ENCODE results near the gene NAV3. TPM values are rescaled to one million over a fixed set of nuclear protein-coding genes. Genes with fewer than 3 reads are reported as not detected.

The NAV3 gene
- total RNA-seq, 3 donors from 2014 or later: 0.90 to 5.3 (median 2.5) TPM

DNA sequence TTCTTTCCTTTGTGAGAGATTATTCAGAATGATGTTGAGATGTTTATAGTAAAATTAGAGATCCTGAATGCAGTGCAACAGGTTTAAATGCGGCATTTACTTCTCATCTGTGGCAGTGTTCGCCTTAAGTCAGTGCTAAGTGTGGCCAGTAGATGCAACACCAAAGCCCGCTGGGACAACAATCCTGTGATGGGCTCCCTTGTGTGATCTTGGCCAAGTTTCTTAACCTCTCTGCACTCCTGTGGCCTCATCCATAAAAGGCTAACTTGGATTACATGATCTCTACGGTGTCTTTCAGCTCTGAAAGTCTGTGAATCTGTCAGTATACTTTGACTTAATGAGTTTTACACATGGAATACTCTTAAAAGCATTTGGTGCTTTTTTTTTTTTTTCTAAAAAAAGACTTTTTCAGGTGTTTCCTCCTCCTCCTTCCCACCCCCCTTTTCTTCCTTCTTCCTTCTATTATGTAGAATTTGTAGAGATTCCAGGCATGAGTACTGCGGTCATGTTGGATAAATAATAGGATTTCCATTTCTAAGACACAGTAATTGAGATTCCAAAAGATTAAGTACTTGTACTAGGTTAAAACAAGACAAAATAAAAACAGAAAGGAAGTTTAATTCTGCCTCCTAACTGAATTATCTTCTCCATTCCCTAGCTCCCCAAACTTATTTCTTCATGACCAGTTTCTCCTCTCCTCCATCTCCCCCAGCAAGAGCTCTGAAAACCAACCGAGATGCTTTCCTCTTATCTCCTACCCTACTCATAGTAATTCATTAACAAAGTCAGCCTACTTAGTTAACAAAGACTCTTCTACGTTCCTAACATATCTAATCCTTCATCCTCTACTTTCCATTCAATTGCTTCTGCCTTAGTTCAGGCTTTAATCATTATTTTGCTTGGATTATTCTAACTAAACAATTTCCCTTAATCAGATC lies 42.2 kb upstream of the NAV3 start:
- DNase-seq (no peak), ATAC-seq (no peak)
- Histone ChIP-seq H3K9me3 (no peaks in the 10 kb centered on the region), H3K4me3 (no peak overlapping the region), H3K4me1 (ENCODE audit: low read depth) (no peaks in the 10 kb centered on the region), H3K36me3 (ENCODE audit: low read depth) (no peaks in the 10 kb centered on the region)
- intact Hi-C loops (cut with DNase I, micrococcal nuclease): no loop called here
- TF ChIP-seq, protein P1, sequence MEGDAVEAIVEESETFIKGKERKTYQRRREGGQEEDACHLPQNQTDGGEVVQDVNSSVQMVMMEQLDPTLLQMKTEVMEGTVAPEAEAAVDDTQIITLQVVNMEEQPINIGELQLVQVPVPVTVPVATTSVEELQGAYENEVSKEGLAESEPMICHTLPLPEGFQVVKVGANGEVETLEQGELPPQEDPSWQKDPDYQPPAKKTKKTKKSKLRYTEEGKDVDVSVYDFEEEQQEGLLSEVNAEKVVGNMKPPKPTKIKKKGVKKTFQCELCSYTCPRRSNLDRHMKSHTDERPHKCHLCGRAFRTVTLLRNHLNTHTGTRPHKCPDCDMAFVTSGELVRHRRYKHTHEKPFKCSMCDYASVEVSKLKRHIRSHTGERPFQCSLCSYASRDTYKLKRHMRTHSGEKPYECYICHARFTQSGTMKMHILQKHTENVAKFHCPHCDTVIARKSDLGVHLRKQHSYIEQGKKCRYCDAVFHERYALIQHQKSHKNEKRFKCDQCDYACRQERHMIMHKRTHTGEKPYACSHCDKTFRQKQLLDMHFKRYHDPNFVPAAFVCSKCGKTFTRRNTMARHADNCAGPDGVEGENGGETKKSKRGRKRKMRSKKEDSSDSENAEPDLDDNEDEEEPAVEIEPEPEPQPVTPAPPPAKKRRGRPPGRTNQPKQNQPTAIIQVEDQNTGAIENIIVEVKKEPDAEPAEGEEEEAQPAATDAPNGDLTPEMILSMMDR (IDR thresholded peaks at IDR 0.05): no peak

DNA sequence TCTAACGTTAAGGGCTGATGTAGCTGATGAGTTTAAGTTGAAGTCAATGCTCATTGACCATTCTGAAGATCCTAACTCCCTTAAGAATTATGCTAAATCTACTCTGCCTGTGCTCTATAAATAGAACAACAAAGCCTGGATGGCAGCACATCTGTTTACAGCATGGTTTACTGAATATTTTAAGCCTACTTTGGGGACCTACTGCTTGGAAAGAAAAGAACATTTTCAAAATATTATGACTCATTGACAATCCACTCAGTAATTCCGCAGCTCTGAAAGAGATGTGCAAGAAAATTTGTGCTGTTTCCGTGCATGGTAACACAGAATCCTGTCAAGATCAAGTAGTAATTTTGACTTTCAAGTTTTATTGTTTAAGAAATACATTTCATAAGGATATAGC lies 35.0 kb upstream of the NAV3 start:
- Histone ChIP-seq H3K4me3 (no peak overlapping the region), H3K36me3 (ENCODE audit: low read depth) (no peaks in the 10 kb centered on the region), H3K4me1 (ENCODE audit: low read depth) (no peaks in the 10 kb centered on the region), H3K9me3 (no peaks in the 10 kb centered on the region)
- DNase-seq (no peak), ATAC-seq (no peak)
- TF ChIP-seq, protein P1 (IDR thresholded peaks at IDR 0.05): no peak
- intact Hi-C loops (cut with DNase I, micrococcal nuclease): no loop called here

DNA sequence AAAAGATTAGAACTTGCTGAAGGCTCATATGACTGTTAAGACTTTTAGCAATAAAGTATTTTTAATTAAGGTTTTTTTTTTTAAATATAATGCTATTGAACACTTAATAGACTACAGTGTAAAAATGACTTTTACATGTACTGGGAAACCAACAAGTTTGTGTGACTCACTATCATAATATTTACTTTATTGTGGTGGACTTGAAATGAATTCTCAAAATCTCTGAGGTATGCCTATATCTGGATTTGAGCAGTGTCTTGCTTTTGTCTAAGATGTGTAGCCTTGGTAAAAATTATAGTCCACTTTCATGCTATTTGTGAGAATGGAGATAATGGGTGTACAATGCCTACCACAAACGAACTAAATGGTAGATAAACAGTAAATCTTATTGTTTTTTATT lies 33.9 kb upstream of the NAV3 start:
- DNase-seq (no peak), ATAC-seq (no peak)
- Histone ChIP-seq H3K4me3 (no peak overlapping the region), H3K36me3 (ENCODE audit: low read depth) (no peaks in the 10 kb centered on the region), H3K4me1 (ENCODE audit: low read depth) (no peaks in the 10 kb centered on the region), H3K9me3 (no peaks in the 10 kb centered on the region)
- TF ChIP-seq, protein P1 (IDR thresholded peaks at IDR 0.05): no peak
- intact Hi-C loops (cut with DNase I, micrococcal nuclease): no loop called here

DNA sequence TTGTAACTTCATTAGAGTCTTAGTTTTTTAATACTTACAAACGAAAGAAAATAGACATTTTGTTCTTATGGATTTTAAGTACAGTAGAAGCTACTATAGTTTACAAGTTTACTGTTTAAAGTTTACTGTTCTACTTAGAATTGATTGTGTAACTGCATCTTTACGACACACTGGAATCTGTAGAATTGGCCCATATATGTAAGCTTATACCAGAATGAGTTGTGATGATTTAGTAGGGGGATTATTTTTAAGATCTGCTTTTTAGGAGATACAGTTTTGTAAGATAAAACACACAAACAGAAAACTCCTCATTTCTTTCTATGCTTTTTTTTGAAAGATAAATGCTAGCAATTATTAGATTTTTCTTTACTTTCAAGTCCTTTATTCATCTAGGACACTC lies 30.2 kb upstream of the NAV3 start:
- DNase-seq: no peak
- Histone ChIP-seq H3K36me3 (ENCODE audit: low read depth) (no peaks in the 10 kb centered on the region), H3K4me1 (ENCODE audit: low read depth) (no peaks in the 10 kb centered on the region), H3K9me3 (peaks cover 8% of the 10 kb centered on the region), H3K4me3 (no peak overlapping the region)
- TF ChIP-seq, protein P1 (IDR thresholded peaks at IDR 0.05): no peak
- intact Hi-C loops (cut with DNase I, micrococcal nuclease): no loop called here
- no peak for ATAC-seq

DNA sequence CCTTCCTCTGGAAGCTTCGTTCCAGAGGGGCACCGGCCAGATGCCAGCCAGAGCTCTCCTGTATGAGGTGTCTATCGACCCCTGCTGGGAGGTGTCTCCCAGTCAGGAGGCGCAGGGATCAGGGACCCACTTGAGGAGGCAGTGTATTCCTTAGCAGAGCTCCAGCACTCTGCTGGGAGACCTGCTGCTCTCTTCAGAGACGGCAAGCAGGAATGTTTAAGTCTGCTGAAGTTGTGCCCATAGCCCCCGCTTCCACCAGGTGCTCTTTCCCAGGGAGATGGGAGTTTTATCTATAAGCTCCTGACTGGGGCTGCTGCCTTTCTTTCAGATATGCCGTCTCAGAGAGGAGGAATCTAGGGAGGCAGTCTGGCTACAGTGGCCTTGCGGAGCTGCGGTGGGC lies 22.2 kb upstream of the NAV3 start:
- Histone ChIP-seq H3K36me3 (ENCODE audit: low read depth) (no peaks in the 10 kb centered on the region), H3K4me1 (ENCODE audit: low read depth) (no peaks in the 10 kb centered on the region), H3K4me3 (no peak overlapping the region), H3K9me3 (peaks cover 8% of the 10 kb centered on the region)
- TF ChIP-seq, protein P1 (IDR thresholded peaks at IDR 0.05): no peak
- DNase-seq (no peak), ATAC-seq (no peak)
- intact Hi-C loops (cut with DNase I, micrococcal nuclease): no loop called here
